CD14-positive monocyte (primary cell): ENCODE measurements around the gene COMMD1. TPM values are rescaled to one million over a fixed set of nuclear protein-coding genes. Genes with fewer than 3 reads are reported as not detected.

Experiments
- DNase-seq, 3 donors: peaks; one replicate each; pipeline ENCODE4 v3.0.0-alpha.2; 2011 to 2022
- H2AFZ ChIP-seq: 2 replicates; pipeline ENCODE4 v1.6.0; 2012; ENCODE audit warnings: mild to moderate bottlenecking, low read depth, low read length, inconsistent platforms; ENCODE audit not compliant: insufficient read depth, poor library complexity, severe bottlenecking
- H3K27ac ChIP-seq, 2 donors: 1 replicate in 1 of 2; 2 replicates in 1 of 2; pipeline ENCODE4 v1.5.1; 2012 to 2013; ENCODE audit warnings: low read length in 2 of 2, control low read depth in 1 of 2, inconsistent platforms in 1 of 2, low read depth in 1 of 2, mild to moderate bottlenecking in 1 of 2
- H3K27me3 ChIP-seq, 2 donors: one replicate each; pipeline versions ENCODE4 v1.6.0 to v1.6.1; 2011 to 2013; ENCODE audit warnings: low read length in 2 of 2; ENCODE audit not compliant: control insufficient read depth in 2 of 2, insufficient read depth in 2 of 2
- H3K36me3 ChIP-seq, 2 donors: replicated peaks in 1 of 2; 1 replicate in 1 of 2; 2 replicates in 1 of 2; pipeline versions ENCODE4 v1.5.1 to v1.6.1; 2012 to 2013; ENCODE audit warnings: low read length in 2 of 2, control low read depth in 1 of 2, inconsistent platforms in 1 of 2, mild to moderate bottlenecking in 1 of 2; ENCODE audit not compliant: insufficient read depth in 2 of 2, control insufficient read depth in 1 of 2
- H3K4me1 ChIP-seq, 2 donors: 1 replicate in 1 of 2; 2 replicates in 1 of 2; pipeline versions ENCODE4 v1.5.1 to v1.6.1; 2012 to 2013; ENCODE audit warnings: low read length in 2 of 2, control low read depth in 1 of 2, inconsistent platforms in 1 of 2, mild to moderate bottlenecking in 1 of 2, moderate library complexity in 1 of 2; ENCODE audit not compliant: insufficient read depth in 2 of 2, control insufficient read depth in 1 of 2
- H3K4me2 ChIP-seq: replicated peaks from 2 replicates; pipeline ENCODE3; 2012; ENCODE audit warnings: low read length, moderate library complexity, mild to moderate bottlenecking; ENCODE audit not compliant: poor library complexity, severe bottlenecking; ENCODE audit errors: extremely low read depth
- H3K4me3 ChIP-seq, 3 experiments: fragments of 200-600 bp in 1 of 3; sonication (generic) in 1 of 3; replicated peaks in 1 of 3; 1 replicate in 2 of 3; 2 replicates in 1 of 3; pipeline ENCODE4 v1.5.1; 2011 to 2013; ENCODE audit warnings: low read length in 3 of 3, mild to moderate bottlenecking in 3 of 3, control low read depth in 2 of 3, low read depth in 2 of 3, inconsistent platforms in 1 of 3, moderate library complexity in 1 of 3
- H3K79me2 ChIP-seq: 2 replicates; pipeline ENCODE4 v1.6.0; 2012; ENCODE audit warnings: mild to moderate bottlenecking, control low read depth, inconsistent platforms, low read length, moderate library complexity; ENCODE audit not compliant: insufficient read depth
- H3K9ac ChIP-seq: 2 replicates; pipeline ENCODE4 v1.6.0; 2017; ENCODE audit warnings: low read length, mild to moderate bottlenecking; ENCODE audit not compliant: insufficient read depth, poor library complexity, severe bottlenecking
- H3K9me3 ChIP-seq, 2 donors: replicated peaks in 1 of 2; 1 replicate in 1 of 2; 2 replicates in 1 of 2; pipeline versions ENCODE4 v1.5.1 to v1.6.1; 2012 to 2013; ENCODE audit warnings: low read length in 2 of 2, control low read depth in 1 of 2; ENCODE audit not compliant: control insufficient read depth in 1 of 2, insufficient read depth in 1 of 2
- H4K20me1 ChIP-seq: 2 replicates; pipeline ENCODE4 v1.6.0; 2012; ENCODE audit warnings: mild to moderate bottlenecking, low read length, control low read depth, moderate library complexity; ENCODE audit not compliant: insufficient read depth
- H3K27ac Mint-ChIP-seq, 7 donors: one replicate each; pipeline ENCODE4 v1.8.0; 2020; ENCODE audit warnings: mild to moderate bottlenecking in 7 of 7, mixed read lengths in 7 of 7, moderate library complexity in 6 of 7, inconsistent platforms in 2 of 7
- H3K27me3 Mint-ChIP-seq, 3 donors: one replicate each; pipeline ENCODE4 v1.8.0; 2021 to 2022; ENCODE audit warnings: low read depth in 3 of 3, mild to moderate bottlenecking in 3 of 3, mixed read lengths in 3 of 3, moderate library complexity in 3 of 3, inconsistent platforms in 1 of 3
- H3K36me3 Mint-ChIP-seq, 2 donors: one replicate each; pipeline ENCODE4 v1.8.0; 2020; ENCODE audit warnings: mixed read lengths in 2 of 2, inconsistent platforms in 1 of 2, mild to moderate bottlenecking in 1 of 2
- H3K4me1 Mint-ChIP-seq: one replicate; pipeline ENCODE4 v1.8.0; 2020; ENCODE audit warnings: mild to moderate bottlenecking, mixed read lengths
- H3K4me3 Mint-ChIP-seq, 2 donors: one replicate each; pipeline ENCODE4 v1.8.0; 2020; ENCODE audit warnings: mild to moderate bottlenecking in 2 of 2, mixed read lengths in 2 of 2, moderate library complexity in 1 of 2
- H3K9me3 Mint-ChIP-seq, 7 donors: one replicate each; pipeline ENCODE4 v1.8.0; 2020 to 2022; ENCODE audit warnings: mixed read lengths in 7 of 7, mild to moderate bottlenecking in 6 of 7, moderate library complexity in 6 of 7, inconsistent platforms in 2 of 7
- CTCF ChIP-seq: fragments of 200-600 bp; IDR thresholded peaks from one replicate; pipeline ENCODE4 v1.8.0; 2022; ENCODE audit warnings: antibody characterized with exemption, mild to moderate bottlenecking
- WGBS: methylation state at CpG from one replicate; pipeline ENCODE4 v1.1.5; 2013; ENCODE audit warnings: missing lambda C conversion rate; ENCODE audit not compliant: insufficient coverage; 5-methylcytosine and 5-hydroxymethylcytosine counted together
- intact Hi-C, 2 donors: fragments of 100-400 bp; cut with micrococcal nuclease; formaldehyde crosslinking; loops; one replicate each; pipeline versions ENCODE4 v1.15.0 to v1.15.1; 2023
- polyA plus RNA-seq, 3 donors: library from polyadenylated mRNA; depleted of rRNA in 1 of 3; unstranded in 2 of 3; stranded (reverse) in 1 of 3; fragments of 300-500 nt in 2 of 3; fragments of >200 nt in 1 of 3; fragmentation: Illumina TruSeq in 2 of 3; gene quantifications; 1 replicate in 2 of 3; 2 replicates in 1 of 3; pipeline ENCODE4 v1.2.3, GENCODE V29; 2012 to 2021

Gene COMMD1
- polyA plus RNA-seq, 3 donors = 25.2 to 82.1 (median 70.7) TPM

- WGBS = no CpG with 5 or more reads among the region's 1 CpG
- H3K36me3 ChIP-seq = no peaks in the 10 kb centered on the region
- Mint-ChIP-seq H3K27me3 (peaks cover 0 to 2% (median 0%) of the 10 kb centered on the region in 3 donors), H3K4me1 (peaks cover 16% of the 10 kb centered on the region), H3K9me3 (no peaks in the 10 kb centered on the region), H3K27ac (no peak overlapping the region), H3K36me3 (no peaks in the 10 kb centered on the region), H3K4me3 (no peak overlapping the region)
- no peaks in the 10 kb centered on the region for H3K79me2 ChIP-seq
- no peaks in the 10 kb centered on the region for H4K20me1 ChIP-seq
- intact Hi-C loops = loop anchor here in 1 of 2 donors (5.0 kb wide), 1 partner anchor 418 kb away; no protein-coding TSS in a partner anchor
- H2AFZ ChIP-seq = no peak overlapping the region
- H3K4me3 ChIP-seq = no peak overlapping the region
- no peak overlapping the region for H3K4me2 ChIP-seq
- TF ChIP-seq CTCF = no peak
- no peaks in the 10 kb centered on the region for H3K9me3 ChIP-seq
- DNase-seq = no peak
- no peak overlapping the region for H3K27ac ChIP-seq
- peaks cover 0 to 11% of the 10 kb centered on the region in 2 donors for H3K4me1 ChIP-seq
- H3K9ac ChIP-seq = no peak overlapping the region
- H3K27me3 ChIP-seq = no peaks in the 10 kb centered on the region
Observed at GRCh38 chr2:61994531-61994930, 89.1 kb downstream of the COMMD1 start.

GRCh38 chr2:61995065-61995464, 89.6 kb downstream of the COMMD1 start:
- DNase-seq = no peak
- Histone ChIP-seq H3K9me3 (no peaks in the 10 kb centered on the region), H3K4me3 (no peak overlapping the region), H3K4me1 (peaks cover 0 to 11% of the 10 kb centered on the region in 2 donors), H2AFZ (no peak overlapping the region), H4K20me1 (no peaks in the 10 kb centered on the region), H3K79me2 (no peaks in the 10 kb centered on the region), H3K9ac (no peak overlapping the region), H3K27ac (no peak overlapping the region), H3K36me3 (no peaks in the 10 kb centered on the region), H3K27me3 (no peaks in the 10 kb centered on the region), H3K4me2 (no peak overlapping the region)
- peaks cover 16% of the 10 kb centered on the region for H3K4me1 Mint-ChIP-seq
- intact Hi-C loops = no loop called here
- no peak for TF ChIP-seq CTCF
- no peak overlapping the region for H3K27ac Mint-ChIP-seq
- no peaks in the 10 kb centered on the region for H3K36me3 Mint-ChIP-seq
- no peaks in the 10 kb centered on the region for H3K9me3 Mint-ChIP-seq
- H3K4me3 Mint-ChIP-seq = no peak overlapping the region
- WGBS = 3% methylated on average over 4 of the region's 4 CpGs
- peaks cover 0 to 2% (median 0%) of the 10 kb centered on the region in 3 donors for H3K27me3 Mint-ChIP-seq
